Dermis microvascular lymphatic vessel endothelial cell (primary cell): ENCODE measurements around the gene MAP3K12. TPM values are rescaled to one million over a fixed set of nuclear protein-coding genes. Genes with fewer than 3 reads are reported as not detected.

Experiments
- DNase-seq, 2 donors: peaks; one replicate each; pipeline versions ENCODE4 v3.0.0 to v3.0.0-alpha.2; 2010; ENCODE audit warnings: low read depth in 2 of 2
- total RNA-seq: library from RNA; depleted of rRNA; stranded (reverse); fragments of >200 nt; gene quantifications from 2 replicates; pipeline ENCODE4 v1.2.1, GENCODE V29; 2014

Gene MAP3K12
- total RNA-seq, 1 donor from 2014 or later, result 5.5 TPM

DNA sequence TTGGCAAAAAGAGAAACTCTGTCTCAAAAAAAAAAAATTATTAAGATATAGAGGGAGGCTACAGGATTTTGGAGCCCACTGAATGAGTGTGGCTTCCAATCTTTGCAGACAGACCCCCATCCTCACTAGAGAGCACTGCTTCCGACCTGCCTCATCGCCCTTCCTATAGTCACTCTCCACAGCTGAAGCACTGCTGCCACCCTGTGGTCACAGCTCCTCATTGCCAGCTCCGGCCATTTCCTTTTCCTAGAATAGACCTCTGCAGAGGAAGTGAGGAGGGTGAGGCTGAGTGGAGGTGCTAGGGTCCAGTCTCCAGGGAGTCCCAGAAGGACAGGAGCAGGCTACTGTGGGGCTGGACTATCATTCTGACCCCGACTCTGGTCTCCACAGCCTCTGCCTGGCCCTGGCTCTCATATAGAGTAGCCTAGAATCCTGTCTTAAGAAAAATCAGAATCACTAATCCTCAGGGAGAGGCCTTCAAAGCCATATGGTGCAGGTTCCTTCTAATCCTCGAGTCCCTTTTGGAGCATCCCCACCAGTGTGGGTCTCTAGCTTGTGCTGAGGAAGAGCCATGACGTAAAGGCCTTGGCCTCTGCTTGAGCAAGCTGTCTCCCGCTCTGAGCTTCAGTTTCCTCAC is 9.4 kb upstream of the MAP3K12 start:
- DNase-seq, result peak; percentile 61 to 79

DNA sequence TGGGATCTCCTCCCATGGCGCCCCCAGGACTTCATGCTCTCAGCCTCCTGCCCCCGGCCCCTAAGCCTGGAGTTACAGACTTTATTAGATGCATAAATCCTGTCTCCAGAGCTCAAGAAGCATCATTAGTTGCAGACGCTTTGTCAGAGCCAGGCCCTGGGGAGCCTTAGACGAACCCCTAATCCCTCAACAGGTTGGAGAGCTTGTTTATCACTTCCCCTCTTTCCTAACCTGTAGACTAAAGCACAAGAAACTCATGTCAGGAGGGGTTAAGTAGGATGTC is 8.3 kb upstream of the MAP3K12 start:
- DNase-seq, result no peak

DNA sequence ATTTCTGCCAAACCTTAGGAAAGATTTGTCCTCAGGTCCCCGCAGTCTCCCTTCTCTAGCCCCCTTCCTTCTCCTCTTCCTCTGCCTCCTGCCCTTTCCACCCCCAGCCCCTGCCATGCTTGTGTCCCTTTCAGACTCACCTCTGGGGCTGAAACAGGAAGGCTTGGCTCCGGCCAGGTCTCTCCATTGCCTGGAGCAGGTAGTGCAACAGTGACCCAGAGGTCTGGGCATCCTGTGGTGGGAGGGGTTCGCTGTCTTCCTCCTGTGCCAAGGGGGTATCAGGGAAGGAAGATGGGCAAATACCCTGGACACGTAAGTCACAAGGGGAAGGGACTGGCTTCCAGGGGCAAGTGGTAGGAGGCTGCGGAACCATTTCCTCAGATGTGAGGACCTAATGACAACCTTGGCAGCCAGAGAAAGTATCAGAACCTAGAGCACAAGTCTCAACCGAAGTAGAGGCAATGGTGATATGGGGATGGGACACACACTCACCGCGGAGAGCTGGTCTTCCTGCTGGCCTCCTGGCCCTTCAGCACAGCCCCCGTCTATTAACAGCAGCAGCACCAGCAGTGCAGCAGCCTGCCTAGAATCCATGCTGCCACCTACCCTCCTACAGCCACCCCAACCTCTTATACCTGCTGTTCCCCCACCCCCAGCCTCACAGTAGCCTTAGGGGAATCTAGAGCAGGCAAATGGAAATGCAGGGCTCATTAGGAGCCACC is 7.8 kb upstream of the MAP3K12 start, which contains the start of gene NPFF:
TSS of gene NPFF (minus strand) at position 604 of the 722 bp plus-strand sequence. CDS start at position 594, 10 bp downstream.
- DNase-seq, result no peak

DNA sequence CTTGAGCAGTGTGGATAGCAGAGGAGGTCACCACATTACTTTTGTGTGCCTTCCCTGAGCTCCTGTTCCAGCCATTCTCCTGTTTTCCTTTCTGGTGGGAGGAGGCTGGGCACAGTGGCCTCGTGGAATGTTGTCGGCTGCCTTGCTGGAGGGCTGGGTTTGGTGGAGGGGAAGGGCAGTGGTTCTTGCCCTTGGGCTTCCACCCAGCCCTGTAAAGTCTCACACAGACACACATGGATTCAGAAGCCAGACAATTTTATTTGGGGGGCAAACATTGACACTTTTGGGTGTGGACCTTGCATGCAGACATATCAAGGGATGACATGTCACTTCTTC is 7.2 kb upstream of the MAP3K12 start:
- no peak for DNase-seq

DNA sequence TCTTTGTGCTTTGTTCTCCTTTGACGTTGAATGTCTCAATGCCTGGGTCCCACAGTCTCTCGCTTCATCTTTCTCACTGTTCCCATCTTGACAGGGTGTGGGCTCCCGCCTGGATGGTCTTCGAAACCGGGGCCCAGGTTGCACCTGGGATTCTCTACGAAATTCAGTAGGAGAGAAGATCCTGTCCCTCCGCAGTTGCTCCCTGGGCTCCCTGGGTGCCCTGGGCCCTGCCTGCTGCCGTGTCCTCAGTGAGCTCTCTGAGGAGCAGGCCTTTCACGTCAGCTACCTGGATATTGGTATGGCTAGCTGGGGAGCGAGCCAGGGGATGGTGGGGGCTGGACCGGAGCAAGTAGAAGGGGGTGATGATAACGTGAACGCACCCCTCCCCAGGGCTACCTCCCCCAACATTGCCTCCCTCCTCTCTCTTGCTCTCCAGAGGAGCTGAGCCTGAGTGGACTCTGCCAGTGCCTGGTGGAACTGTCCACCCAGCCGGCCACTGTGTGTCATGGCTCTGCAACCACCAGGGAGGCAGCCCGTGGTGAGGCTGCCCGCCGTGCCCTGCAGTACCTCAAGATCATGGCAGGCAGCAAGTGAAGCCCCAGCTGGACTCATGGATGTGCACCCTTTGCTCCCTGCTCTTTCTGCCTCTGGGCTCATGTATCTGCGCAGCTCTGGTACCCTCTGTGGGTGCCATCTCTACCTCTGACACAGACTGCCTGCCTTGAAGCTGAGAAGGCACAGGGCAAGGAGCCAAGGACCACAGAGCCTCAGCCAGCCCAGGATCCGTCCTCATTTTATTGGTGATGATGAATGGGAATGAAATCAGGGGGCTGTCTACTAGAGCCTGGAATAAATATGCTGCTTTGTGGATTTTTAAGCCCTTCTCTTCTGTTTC is 6.5 kb upstream of the MAP3K12 start:
- DNase-seq, result no peak

DNA sequence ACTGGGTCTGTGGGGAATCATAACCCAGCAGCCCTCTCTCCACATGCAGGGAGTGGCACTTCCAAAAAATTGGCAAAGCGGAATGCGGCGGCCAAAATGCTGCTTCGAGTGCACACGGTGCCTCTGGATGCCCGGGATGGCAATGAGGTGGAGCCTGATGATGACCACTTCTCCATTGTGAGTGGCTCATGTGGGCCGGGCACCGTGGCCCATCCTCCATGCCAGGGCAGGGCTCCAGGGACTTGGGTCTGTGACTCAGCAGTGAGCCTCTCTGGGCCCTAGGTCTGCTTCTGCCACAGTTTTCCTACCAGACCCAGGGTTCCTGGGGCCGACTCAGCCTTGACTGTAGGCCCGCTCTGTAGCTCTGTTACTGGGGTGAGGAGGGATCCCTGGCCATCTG is 5.8 kb upstream of the MAP3K12 start:
- DNase-seq, result no peak

DNA sequence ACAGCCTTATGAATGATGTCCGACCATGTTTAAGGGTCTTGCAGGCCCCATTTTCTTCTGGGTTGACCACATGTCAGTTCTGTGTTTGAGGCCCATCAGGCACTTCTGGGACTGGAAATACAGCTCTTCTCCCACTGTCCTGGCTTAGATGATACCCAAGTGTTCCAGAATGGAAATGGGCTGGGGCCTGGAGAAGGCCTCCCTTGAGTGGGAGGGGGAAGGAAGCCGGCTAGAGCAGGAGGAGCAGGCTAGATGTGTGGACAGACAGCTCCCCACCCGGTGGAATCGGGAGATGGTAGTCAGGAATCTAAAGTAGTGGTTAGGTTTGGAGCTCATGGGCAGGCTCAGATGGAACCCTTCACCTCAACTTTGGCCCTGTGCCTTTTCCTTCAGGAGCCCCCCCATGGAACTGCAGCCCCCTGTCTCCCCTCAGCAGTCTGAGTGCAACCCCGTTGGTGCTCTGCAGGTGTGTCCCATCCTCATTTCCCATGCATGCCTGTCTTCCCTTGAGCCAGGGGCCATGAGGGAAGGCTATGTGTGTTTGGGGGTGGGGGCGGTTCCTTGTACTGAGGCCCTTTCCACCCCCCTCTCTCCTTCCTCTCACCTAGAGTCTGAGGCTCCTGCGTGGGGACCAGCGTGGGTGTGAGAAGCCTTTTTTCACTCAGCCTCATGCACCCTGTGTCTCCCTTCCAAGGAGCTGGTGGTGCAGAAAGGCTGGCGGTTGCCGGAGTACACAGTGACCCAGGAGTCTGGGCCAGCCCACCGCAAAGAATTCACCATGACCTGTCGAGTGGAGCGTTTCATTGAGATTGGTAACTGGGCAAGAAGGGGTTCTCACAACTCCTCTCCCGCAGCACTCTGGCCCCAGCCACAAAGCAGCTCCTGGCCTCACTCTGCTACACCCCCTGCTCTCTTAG is 5.0 kb upstream of the MAP3K12 start:
- DNase-seq, result no peak

DNA sequence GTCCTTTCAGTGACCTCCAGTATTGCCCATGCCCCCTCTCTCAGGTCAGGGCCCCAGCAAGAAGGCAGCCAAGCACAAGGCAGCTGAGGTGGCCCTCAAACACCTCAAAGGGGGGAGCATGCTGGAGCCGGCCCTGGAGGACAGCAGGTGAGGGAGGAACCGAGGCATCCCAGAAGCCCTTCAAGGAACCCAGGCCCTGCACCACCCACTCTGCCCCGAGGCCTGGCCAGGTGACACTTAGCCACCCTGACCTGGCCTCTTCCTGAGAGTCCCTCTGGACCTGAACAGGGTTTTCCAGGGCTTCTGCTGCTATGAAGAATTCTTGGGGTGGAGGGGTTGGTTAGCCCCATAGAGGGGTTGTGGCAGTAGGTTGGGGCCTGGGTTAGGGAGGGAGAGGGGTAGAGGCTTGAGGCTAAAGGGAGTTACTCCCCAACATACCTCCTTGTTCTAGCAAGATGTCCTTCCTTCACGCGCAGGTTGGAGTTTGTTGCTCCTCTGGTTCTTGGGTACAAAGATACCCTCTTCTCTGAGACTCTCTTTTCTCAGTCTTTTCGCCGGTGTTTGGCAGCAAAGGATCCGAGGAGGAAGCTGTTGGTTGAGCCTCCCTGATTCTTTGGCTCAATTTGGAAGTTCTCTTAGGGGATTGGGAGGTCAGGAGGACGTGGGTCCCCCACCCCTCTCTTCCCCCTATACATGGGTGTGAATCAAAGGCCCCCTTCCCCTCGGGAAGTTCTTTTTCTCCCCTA is 3.9 kb upstream of the MAP3K12 start:
- no peak for DNase-seq

DNA sequence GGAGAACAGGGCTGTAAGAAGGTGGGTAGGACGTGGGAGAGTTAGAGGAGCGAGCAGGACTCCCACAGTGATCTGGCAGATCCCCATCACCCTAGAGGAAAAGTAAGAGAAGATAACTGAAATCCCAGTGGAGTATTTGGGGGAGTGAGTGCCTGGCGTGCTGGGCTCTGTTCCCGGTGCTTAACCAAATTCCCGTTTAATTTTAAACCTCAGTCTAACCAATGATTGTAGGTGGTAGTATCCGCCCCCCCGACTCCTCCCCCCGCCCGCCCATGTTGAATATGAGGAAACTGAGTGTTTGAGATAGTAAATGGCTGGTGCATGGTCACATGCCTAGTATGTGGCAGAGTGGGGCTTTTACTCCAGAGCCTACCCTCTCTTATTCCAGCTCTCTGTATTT is 3.1 kb upstream of the MAP3K12 start:
- no peak for DNase-seq

DNA sequence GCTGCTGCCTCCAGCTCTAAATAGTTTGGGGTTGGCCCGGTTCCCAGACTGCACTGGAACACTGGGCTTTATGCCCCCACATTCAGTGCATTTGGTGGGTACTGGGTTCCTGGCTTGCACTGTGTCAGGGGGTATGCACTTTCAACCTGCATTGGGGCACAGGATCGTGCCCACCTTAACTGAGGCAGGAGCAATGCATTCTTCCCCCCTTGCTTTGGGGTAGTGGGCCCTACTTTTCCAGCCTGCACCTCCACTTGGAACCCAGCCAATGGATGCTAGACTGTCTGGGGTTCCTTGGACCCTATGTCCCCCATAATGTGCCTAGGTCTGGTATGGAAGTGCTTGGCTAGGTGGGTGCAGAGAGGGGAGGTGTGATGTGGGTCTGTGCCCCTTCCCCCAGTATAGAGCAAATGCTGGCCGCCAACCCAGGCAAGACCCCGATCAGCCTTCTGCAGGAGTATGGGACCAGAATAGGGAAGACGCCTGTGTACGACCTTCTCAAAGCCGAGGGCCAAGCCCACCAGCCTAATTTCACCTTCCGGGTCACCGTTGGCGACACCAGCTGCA is 2.4 kb upstream of the MAP3K12 start:
- DNase-seq, result no peak

DNA sequence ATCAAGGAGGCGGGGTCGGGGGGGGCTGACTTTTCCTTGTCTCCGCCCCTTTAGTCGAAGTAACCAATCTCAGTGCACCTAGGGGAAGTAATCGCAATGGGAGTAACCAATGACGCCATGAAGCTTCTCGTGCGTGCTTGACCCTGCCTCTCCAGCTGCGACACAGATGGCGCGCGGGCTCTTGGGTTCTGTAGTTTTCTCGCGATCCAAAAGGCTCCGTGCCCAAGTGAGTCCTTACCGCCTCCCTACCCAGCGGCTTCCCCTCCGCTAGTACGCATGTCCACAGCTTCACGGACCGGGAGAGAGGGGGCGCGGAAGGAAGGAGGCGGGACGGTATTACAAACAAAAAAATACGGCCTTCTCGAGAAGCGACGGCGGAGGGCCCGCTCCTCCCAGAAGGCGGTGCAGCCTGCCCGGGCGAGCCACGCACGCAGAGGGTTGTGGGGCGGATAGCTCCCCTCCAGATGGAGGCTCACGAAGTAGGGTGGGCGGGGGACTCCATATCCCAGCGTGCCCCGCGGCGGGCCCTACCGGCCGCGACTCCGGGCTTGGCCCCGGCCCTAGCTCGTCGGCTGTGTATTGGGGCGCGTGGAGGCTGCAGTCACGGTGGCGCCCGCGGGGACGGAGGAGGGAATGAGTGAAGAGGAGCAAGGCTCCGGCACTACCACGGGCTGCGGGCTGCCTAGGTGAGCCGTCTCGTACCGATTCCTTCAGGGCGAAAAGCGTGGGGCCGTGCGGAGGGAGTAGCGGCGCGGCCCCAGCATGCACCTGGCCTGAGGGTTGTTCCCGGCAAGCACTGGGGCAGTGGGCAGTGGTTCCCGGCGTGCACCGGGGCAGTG is 1.7 kb upstream of the MAP3K12 start, which contains the start of gene TARBP2:
TSS of gene TARBP2 (plus strand) at position 508 of the 839 bp plus-strand sequence. CDS start at position 634, 126 bp downstream.
- DNase-seq, result peak; percentile 99 to 100

DNA sequence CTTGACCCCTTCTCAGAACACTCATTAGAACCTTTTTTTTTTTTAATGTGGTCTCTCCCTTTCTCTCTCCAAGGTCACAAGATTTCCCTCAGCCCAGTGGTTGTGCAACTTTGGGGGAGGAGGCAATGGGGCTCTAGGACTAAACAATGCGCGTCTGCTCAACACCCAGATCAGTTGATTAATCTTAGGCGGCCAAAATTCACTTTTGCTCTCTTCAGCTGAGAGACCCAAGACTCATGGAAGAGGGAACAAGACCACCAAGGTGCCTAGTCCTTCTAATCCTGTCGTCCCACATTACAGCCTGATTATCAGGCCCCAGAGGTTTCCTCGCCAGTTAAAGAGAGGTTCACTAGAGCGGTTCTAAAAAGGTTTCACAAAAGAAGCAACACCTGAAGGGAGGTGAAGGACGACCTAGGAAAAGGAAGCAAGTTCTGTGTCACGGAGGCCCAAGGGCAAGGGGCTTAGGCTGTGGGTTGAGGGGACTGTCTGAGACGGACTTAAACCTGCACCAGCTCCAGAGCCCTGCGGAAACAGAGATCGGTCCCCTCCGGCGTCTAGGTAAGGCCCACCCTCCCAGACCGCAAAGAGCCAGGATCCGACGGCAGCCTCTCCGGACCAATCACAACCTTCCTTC is 1.0 kb upstream of the MAP3K12 start:
- DNase-seq, result no peak

DNA sequence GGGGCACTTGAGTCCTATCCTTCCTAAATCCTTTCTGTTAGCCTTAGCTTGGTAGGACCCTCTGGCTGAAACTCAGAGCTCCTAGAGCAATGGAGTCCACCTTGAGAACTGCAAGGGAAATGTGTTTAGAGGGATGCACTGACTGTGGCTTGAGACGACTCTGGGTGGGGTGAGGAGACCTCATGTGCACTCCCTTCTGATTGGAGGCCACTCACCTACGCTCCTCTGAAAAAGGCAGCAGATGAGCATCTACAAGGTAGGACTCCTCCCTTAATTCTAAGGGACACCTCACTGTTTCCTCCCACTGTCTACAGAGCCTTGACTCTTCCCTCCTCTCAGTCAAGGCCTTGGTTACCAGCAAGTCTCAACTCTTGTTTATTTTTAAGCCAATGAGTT is 1.0 kb downstream of the MAP3K12 start:
- DNase-seq, result no peak

DNA sequence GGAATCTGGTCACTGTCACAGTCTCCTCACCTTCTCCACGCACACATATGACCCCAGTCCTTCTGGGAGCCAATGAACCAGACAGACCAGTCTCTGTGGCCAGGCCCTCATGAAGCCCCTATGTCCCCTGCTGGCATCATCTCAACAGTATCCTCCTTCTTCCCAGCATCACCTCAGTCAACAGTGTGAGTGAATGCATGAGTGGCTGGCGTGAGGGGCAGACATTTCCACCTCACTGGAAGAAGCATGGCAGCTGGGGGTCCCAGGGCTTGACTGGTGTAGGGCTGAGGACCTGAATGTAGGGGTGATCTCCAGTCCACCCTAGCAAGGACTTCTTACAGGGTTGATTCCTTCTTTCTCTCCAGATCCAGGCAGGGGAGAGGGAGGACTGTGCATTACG is 1.8 kb downstream of the MAP3K12 start:
- DNase-seq, result no peak

DNA sequence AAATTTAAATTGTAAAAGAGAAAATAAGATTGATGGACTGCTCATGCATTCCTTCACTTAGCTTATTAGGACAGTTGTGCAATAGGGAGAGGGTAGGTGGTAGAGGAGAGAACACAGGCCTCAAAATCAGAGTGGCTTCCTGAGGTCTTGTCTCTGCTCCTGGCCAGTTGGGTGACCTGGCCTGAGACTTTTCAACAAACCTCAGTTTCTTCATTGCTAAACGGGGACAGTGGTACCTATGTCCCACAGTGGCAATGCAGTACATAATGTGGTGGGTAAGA is 2.6 kb downstream of the MAP3K12 start:
- no peak for DNase-seq

DNA sequence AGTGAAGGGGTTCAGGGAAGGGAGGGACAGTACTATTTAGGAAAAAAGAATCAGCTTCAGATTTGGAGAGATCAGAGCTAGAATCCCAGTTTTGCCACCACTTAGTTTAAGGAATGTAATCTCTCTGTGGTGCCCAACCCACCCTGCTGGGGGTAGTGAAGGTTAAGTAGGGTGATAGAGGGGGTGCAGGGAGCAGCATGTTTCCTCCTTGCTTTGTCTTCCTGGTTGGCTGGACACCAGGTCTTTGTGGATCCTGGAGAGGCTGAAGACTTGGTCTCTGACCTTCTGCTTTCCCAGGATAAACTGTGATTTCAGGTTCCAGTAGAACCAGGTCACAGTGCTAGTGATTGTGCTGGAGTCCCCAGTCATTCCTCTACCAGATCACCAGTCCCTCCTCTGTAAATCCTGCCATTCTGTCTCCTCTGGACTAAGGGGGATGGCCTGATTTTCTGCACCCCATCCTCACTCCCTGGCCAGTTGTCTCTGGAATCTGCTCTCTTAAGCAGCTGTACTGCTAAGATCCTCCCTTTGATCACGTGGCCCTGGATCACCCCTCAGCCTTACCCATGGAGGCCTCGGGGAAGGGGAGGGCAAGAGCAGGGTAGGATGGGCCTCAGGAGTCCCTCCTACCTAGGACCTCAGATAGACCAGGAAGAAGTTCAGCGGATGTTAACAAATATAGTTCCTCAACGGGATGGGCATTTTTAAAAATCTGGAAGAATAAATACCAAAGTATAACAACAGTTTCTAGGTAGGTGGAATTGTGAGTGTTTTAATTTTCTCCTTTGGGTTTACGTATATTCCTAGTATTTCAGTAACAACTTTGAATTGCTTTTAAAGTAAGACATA is 3.1 kb downstream of the MAP3K12 start:
- DNase-seq, result no peak

DNA sequence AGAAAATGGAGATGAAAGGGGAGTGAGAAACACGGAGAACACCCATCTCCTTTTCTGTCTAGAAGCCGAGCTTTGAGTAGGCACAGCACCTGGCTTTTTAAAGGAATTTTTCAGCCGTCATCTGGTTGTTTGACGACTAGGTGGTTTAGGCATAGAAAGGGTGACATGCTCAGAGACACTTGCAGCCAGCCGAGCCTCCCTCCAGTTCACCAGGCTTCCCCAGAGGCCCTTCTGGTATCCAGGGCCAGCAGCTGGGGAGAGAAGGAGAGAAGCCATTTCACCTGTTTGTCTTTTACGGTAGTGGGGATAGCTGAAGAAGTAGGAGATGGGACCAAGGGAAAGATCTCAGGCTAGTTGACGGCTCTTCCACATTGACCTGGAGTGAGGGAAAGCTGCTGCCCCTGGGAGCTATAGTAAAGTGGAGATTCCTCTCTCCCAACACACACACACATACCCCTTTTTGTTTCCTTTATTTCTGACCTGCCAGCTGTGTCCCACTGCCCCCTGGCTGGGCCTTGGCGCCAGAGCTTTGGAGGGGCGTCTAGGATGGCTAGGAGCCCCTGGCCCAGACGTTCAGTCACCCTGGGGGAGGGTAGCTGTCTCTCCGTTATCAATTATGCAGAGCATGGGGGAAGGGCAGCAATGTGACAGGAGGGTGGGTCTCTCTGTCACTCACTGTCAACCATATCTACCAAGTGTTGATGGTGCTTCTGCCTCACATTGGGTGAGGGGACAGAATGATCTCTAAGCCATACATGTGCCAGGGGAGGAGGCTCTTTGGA is 5.5 kb downstream of the MAP3K12 start:
- no peak for DNase-seq
